HCT116 (cell line): ENCODE measurements around the gene HINT2. TPM values are rescaled to one million over a fixed set of nuclear protein-coding genes. Genes with fewer than 3 reads are reported as not detected.

Experiments used
- ATAC-seq: fragments of 200-7000 bp; cut with Tn5 transposase; 2 replicates; pipeline ENCODE4 v1.9.1; 2020; ENCODE audit warnings: mild to moderate bottlenecking, moderate library complexity
- BruUV-seq: library from RNA; stranded (reverse); fragments of 400-500 nt; replicated peaks from 2 replicates; lab custom pipeline; 2021; lab: Mats Ljungman, UMichigan
- CTCF ChIA-PET: fragments of 300-600 bp; sonication (Branson Sonifier 250); formaldehyde crosslinking; loops from one replicate; lab custom pipeline; 2021; ENCODE audit warnings: antibody characterized with exemption; lab: Charles Lee
- POLR2A ChIA-PET: fragments of 300-600, 350-600 bp; sonication (Branson Sonifier 250); formaldehyde crosslinking; loops from one replicate; lab custom pipeline; 2021; ENCODE audit warnings: antibody characterized with exemption; lab: Charles Lee
- RAD21 ChIA-PET, 2 experiments: fragments of 300-600 bp; sonication (Branson Sonifier 250); formaldehyde crosslinking; loops; one replicate each; lab custom pipeline; 2023; ENCODE audit warnings: low total read pairs in 2 of 2; ENCODE audit not compliant: uncharacterized antibody in 2 of 2, unreplicated experiment in 2 of 2, low non-redundant PET in 1 of 2; lab: Charles Lee
- DNase-seq: peaks from one replicate; pipeline ENCODE4 v3.0.0-alpha.2; 2010; ENCODE audit warnings: low read depth, low spot score
- H2AFZ ChIP-seq: fragments of 200-600 bp; shearing (Covaris generic), sonication (generic); 2 replicates; pipeline ENCODE4 v1.6.1; 2017; ENCODE audit warnings: low read depth, mixed run types, mixed read lengths, antibody characterized with exemption, low read length; ENCODE audit not compliant: poor library complexity, severe bottlenecking
- H3K27ac ChIP-seq: 2 replicates; pipeline ENCODE4 v1.5.1; 2012; ENCODE audit warnings: low read depth, low read length
- H3K27me3 ChIP-seq: fragments of 200-600 bp; sonication (generic); 2 replicates; pipeline ENCODE4 v1.6.1; 2016; ENCODE audit warnings: mixed run types, low read length, mixed read lengths; ENCODE audit not compliant: insufficient read depth
- H3K36me3 ChIP-seq, 2 experiments: fragments of 200-500 bp in 1 of 2; fragments of 200-600 bp in 1 of 2; sonication (Bioruptor generic) in 1 of 2; sonication (generic) in 1 of 2; 2 replicates each; pipeline versions ENCODE4 v1.5.1 to v1.6.1; 2014 to 2016; ENCODE audit warnings: low read length in 2 of 2, inconsistent platforms in 1 of 2, mixed read lengths in 1 of 2, mixed run types in 1 of 2; ENCODE audit not compliant: insufficient read depth in 2 of 2, control insufficient read depth in 1 of 2
- H3K4me1 ChIP-seq, 2 experiments: fragments of 200-600 bp in 1 of 2; sonication (generic) in 1 of 2; 2 replicates each; pipeline versions ENCODE4 v1.5.1 to v1.6.1; 2012 to 2017; ENCODE audit warnings: low read length in 2 of 2, inconsistent platforms in 1 of 2, mild to moderate bottlenecking in 1 of 2, mixed read lengths in 1 of 2, mixed run types in 1 of 2, moderate library complexity in 1 of 2; ENCODE audit not compliant: insufficient read depth in 2 of 2, control insufficient read depth in 1 of 2
- H3K4me2 ChIP-seq: fragments of 200-600 bp; sonication (generic); 2 replicates; pipeline ENCODE4 v1.6.1; 2017; ENCODE audit warnings: mixed run types, low read length, mixed read lengths
- H3K4me3 ChIP-seq, 2 experiments: fragments of 200-600 bp in 1 of 2; sonication (generic) in 1 of 2; replicated peaks in 1 of 2; 2 replicates each; pipeline ENCODE4 v1.5.1; 2011 to 2016; ENCODE audit warnings: low read length in 2 of 2, control low read depth in 1 of 2, low read depth in 1 of 2, mild to moderate bottlenecking in 1 of 2, mixed read lengths in 1 of 2, mixed run types in 1 of 2
- H3K79me2 ChIP-seq: fragments of 200-600 bp; sonication (generic); 2 replicates; pipeline ENCODE4 v1.6.1; 2017; ENCODE audit warnings: mild to moderate bottlenecking, mixed run types, low read length, moderate library complexity, mixed read lengths; ENCODE audit not compliant: insufficient read depth
- H3K9ac ChIP-seq: fragments of 200-600 bp; sonication (generic); 2 replicates; pipeline ENCODE4 v1.6.1; 2016; ENCODE audit warnings: low read length, mixed read lengths
- H3K9me2 ChIP-seq: fragments of 200-600 bp; sonication (generic), shearing (Covaris generic); 2 replicates; pipeline ENCODE4 v1.6.1; 2017; ENCODE audit warnings: mixed run types, mild to moderate bottlenecking, moderate library complexity; ENCODE audit not compliant: insufficient read depth
- H3K9me3 ChIP-seq, 2 experiments: fragments of 200-500 bp in 1 of 2; fragments of 200-600 bp in 1 of 2; sonication (Bioruptor generic) in 1 of 2; sonication (generic) in 1 of 2; 2 replicates each; pipeline ENCODE4 v1.6.1; 2014 to 2017; ENCODE audit warnings: low read length in 2 of 2, mixed read lengths in 2 of 2, inconsistent platforms in 1 of 2, low read depth in 1 of 2, mild to moderate bottlenecking in 1 of 2, mixed run types in 1 of 2, moderate library complexity in 1 of 2; ENCODE audit not compliant: control insufficient read depth in 1 of 2, insufficient read depth in 1 of 2
- H4K20me1 ChIP-seq: fragments of 200-600 bp; sonication (generic), shearing (Covaris generic); 2 replicates; pipeline ENCODE4 v1.6.1; 2017; ENCODE audit warnings: mixed run types, mild to moderate bottlenecking, moderate library complexity; ENCODE audit not compliant: insufficient read depth
- CBX3 ChIP-seq: IDR thresholded peaks from 2 replicates; pipeline ENCODE4 v1.6.1; 2012; ENCODE audit warnings: low read depth
- CTCF ChIP-seq, 3 experiments: fragments of 200-600 bp in 1 of 3; sonication (generic) in 1 of 3; IDR thresholded peaks in 2 of 3; conservative IDR thresholded peaks in 1 of 3; 2 replicates each; pipeline ENCODE4 v1.5.1; 2012 to 2017; ENCODE audit warnings: low read depth in 2 of 3, low read length in 2 of 3, antibody characterized with exemption in 1 of 3, borderline replicate concordance in 1 of 3, control low read depth in 1 of 3, mild to moderate bottlenecking in 1 of 3, mixed read lengths in 1 of 3, mixed run types in 1 of 3, moderate library complexity in 1 of 3; ENCODE audit not compliant: insufficient read depth in 1 of 3
- ELF1 ChIP-seq: IDR thresholded peaks from 2 replicates; pipeline ENCODE4 v1.6.1; 2012; ENCODE audit warnings: low read depth, borderline replicate concordance
- EZH2phosphoT487 ChIP-seq: fragments of 200-600 bp; IDR thresholded peaks from 2 replicates; pipeline ENCODE4 v1.6.1; 2018; ENCODE audit warnings: antibody characterized with exemption, borderline replicate concordance
- FOSL1 ChIP-seq: IDR thresholded peaks from 2 replicates; pipeline ENCODE4 v1.6.1; 2012; ENCODE audit warnings: low read depth
- JUND ChIP-seq: IDR thresholded peaks from 2 replicates; pipeline ENCODE4 v1.6.1; 2012
- POLR2A ChIP-seq: IDR thresholded peaks from 2 replicates; pipeline ENCODE4 v1.7.0; 2011; ENCODE audit warnings: borderline replicate concordance; ENCODE audit not compliant: insufficient read depth, insufficient read length; ENCODE audit errors: extremely low read depth
- RAD21 ChIP-seq: IDR thresholded peaks from 2 replicates; pipeline ENCODE4 v1.6.1; 2012; ENCODE audit warnings: low read depth, mild to moderate bottlenecking
- SIN3A ChIP-seq: IDR thresholded peaks from 2 replicates; pipeline ENCODE4 v1.6.1; 2012; ENCODE audit warnings: low read depth
- SP1 ChIP-seq: IDR thresholded peaks from 2 replicates; pipeline ENCODE4 v1.6.1; 2012; ENCODE audit warnings: low read depth
- SRF ChIP-seq: IDR thresholded peaks from 2 replicates; pipeline ENCODE4 v1.6.1; 2012; ENCODE audit warnings: low read depth
- YY1 ChIP-seq: IDR thresholded peaks from 2 replicates; pipeline ENCODE4 v1.6.1; 2011; ENCODE audit warnings: low read length, low read depth, moderate library complexity, mild to moderate bottlenecking; ENCODE audit not compliant: insufficient replicate concordance; ENCODE audit errors: extremely low read depth
- ZBTB33 ChIP-seq: IDR thresholded peaks from 2 replicates; pipeline ENCODE4 v1.6.1; 2011; ENCODE audit warnings: mild to moderate bottlenecking, low read length, moderate library complexity; ENCODE audit not compliant: insufficient replicate concordance; ENCODE audit errors: extremely low read depth
- ZNF274 ChIP-seq: fragments of 200-500 bp; sonication (Bioruptor generic); IDR thresholded peaks from 2 replicates; pipeline ENCODE4 v1.6.1; 2014; ENCODE audit warnings: mild to moderate bottlenecking, low read depth, low read length, inconsistent platforms
- intact Hi-C: fragments of 100-400 bp; cut with micrococcal nuclease; formaldehyde crosslinking; loops from 2 replicates; pipeline ENCODE4 v1.10.0; 2022
- total RNA-seq: library from RNA; stranded (reverse); gene quantifications from one replicate; pipeline ENCODE4 v1.2.1, GENCODE V29; 2021; ENCODE audit not compliant: unreplicated experiment
- TF ChIP-seq, protein P1 (sequence below): IDR thresholded peaks from 2 replicates; pipeline ENCODE4 v1.6.1; 2012; ENCODE audit warnings: low read depth
- TF ChIP-seq, protein P2 (sequence below): IDR thresholded peaks from 2 replicates; pipeline ENCODE4 v1.6.1; 2012

Gene HINT2
- total RNA-seq, 1 experiment from 2014 or later, result 49.0 TPM

- no TSS peak for BruUV-seq
- Histone ChIP-seq H3K4me1 (peaks cover 3 to 20% of the 10 kb centered on the region in 2 experiments; a peak in 3 of 4 replicates), H3K9ac (no peak overlapping the region), H3K9me3 (no peaks in the 10 kb centered on the region), H3K27ac (no peak overlapping the region), H3K4me2 (no peak overlapping the region), H3K4me3 (no peak overlapping the region), H3K9me2 (no peaks in the 10 kb centered on the region), H3K27me3 (no peaks in the 10 kb centered on the region), H3K36me3 (no peaks in the 10 kb centered on the region), H2AFZ (no peak overlapping the region), H4K20me1 (no peaks in the 10 kb centered on the region), H3K79me2 (no peaks in the 10 kb centered on the region)
- ChIA-PET CTCF (no interaction called here), RAD21 (no interaction called here), POLR2A (no interaction called here)
- TF ChIP-seq EZH2phosphoT487, result no peak
- no peak for TF ChIP-seq SIN3A
- TF ChIP-seq POLR2A, result no peak
- no peak for TF ChIP-seq SP1
- TF ChIP-seq, protein P1, sequence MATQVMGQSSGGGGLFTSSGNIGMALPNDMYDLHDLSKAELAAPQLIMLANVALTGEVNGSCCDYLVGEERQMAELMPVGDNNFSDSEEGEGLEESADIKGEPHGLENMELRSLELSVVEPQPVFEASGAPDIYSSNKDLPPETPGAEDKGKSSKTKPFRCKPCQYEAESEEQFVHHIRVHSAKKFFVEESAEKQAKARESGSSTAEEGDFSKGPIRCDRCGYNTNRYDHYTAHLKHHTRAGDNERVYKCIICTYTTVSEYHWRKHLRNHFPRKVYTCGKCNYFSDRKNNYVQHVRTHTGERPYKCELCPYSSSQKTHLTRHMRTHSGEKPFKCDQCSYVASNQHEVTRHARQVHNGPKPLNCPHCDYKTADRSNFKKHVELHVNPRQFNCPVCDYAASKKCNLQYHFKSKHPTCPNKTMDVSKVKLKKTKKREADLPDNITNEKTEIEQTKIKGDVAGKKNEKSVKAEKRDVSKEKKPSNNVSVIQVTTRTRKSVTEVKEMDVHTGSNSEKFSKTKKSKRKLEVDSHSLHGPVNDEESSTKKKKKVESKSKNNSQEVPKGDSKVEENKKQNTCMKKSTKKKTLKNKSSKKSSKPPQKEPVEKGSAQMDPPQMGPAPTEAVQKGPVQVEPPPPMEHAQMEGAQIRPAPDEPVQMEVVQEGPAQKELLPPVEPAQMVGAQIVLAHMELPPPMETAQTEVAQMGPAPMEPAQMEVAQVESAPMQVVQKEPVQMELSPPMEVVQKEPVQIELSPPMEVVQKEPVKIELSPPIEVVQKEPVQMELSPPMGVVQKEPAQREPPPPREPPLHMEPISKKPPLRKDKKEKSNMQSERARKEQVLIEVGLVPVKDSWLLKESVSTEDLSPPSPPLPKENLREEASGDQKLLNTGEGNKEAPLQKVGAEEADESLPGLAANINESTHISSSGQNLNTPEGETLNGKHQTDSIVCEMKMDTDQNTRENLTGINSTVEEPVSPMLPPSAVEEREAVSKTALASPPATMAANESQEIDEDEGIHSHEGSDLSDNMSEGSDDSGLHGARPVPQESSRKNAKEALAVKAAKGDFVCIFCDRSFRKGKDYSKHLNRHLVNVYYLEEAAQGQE, result no peak
- TF ChIP-seq, protein P2, sequence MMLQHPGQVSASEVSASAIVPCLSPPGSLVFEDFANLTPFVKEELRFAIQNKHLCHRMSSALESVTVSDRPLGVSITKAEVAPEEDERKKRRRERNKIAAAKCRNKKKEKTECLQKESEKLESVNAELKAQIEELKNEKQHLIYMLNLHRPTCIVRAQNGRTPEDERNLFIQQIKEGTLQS, result no peak
- TF ChIP-seq CBX3, result no peak
- no peak for TF ChIP-seq JUND
- TF ChIP-seq FOSL1, result no peak
- no peak for TF ChIP-seq ELF1
- TF ChIP-seq ZBTB33, result no peak
- no peak for TF ChIP-seq RAD21
- TF ChIP-seq CTCF (IDR thresholded peaks at IDR 0.05 in 2 of 3, conservative IDR thresholded peaks at IDR 0.05 in 1 of 3; ENCODE audit: borderline replicate concordance in 1 of 3, insufficient read depth in 1 of 3, low read depth in 2 of 3, low read length in 2 of 3), result no peak
- no peak for TF ChIP-seq SRF
- TF ChIP-seq ZNF274, result no peak
- TF ChIP-seq YY1, result no peak
- intact Hi-C loops, result no loop called here
- ATAC-seq, result no peak
- no peak for DNase-seq
Measured at GRCh38 chr9:35827486-35827885, 12.6 kb upstream of the HINT2 start.
